ENCODE measurements around the gene SOX8.

Gene SOX8

GRCh38 chr16:981695-982144, at the start of gene SOX8:
Gene SOX8, plus strand, starts transcription at chr16:981770. Its CDS starts 153 bp downstream, at chr16:981923.
- Histone ChIP-seq H3K27me3 (ENCODE audit: insufficient read depth, low read length) (peaks cover 57% of the 10 kb centered on the region), H3K36me3 (ENCODE audit: insufficient read depth, low read depth, low read length) (no peaks in the 10 kb centered on the region), H3K9me3 (ENCODE audit: insufficient read depth, low read depth, low read length) (no peaks in the 10 kb centered on the region), H3K27ac (ENCODE audit: low read length) (no peak within 1 kb of the TSS), H3K4me1 (ENCODE audit: insufficient read depth, low read length) (no peaks in the 10 kb centered on the region; the same call in 1 of the 2 replicates), H3K9ac (ENCODE audit: low read depth, low read length) (no peak within 1 kb of the TSS), H3K4me3 (ENCODE audit: low read length) (peak within 1 kb of the TSS; percentile 57; the same call in 1 of the 2 replicates)

DNA sequence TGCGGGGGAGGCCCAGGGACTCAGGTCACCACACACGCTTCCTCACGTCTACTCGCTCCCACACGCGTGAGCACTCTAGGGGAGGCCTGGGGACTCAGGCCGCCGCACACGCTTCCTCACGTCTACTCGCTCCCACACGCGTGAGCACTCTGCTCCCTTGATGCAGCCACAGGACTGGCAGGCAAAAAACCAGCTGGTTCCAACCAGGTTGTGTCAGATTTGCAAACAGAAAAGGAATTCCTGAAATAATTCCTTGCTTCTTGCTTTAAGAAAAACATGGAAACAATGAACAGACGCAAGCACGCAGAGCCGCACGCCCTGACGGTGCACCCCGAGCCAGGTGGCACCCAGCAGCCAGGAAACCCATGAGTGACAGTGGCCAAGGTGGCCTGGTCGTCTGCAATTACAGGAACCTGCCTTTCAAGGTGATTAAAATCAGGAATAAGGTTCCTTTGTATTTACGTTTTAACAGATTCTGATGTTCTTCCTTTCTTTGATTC, 48.7 kb upstream of the SOX8 start:
- Histone ChIP-seq H3K36me3 (ENCODE audit: insufficient read depth, low read depth, low read length) (no peaks in the 10 kb centered on the region), H3K9ac (ENCODE audit: low read depth, low read length) (no peak overlapping the region), H3K4me1 (ENCODE audit: insufficient read depth, low read length) (no peaks in the 10 kb centered on the region; the same call in 1 of the 2 replicates), H3K27ac (ENCODE audit: low read length) (no peak overlapping the region), H3K27me3 (ENCODE audit: insufficient read depth, low read length) (peaks cover 12% of the 10 kb centered on the region; the same call in 1 of the 2 replicates), H3K4me3 (ENCODE audit: low read length) (no peak overlapping the region), H3K9me3 (ENCODE audit: insufficient read depth, low read depth, low read length) (no peaks in the 10 kb centered on the region)

- no peak overlapping the region for H3K4me3 ChIP-seq (ENCODE audit: low read length)
- peaks cover 12% of the 10 kb centered on the region; the same call in 1 of the 2 replicates for H3K27me3 ChIP-seq (ENCODE audit: insufficient read depth, low read length)
- no peak overlapping the region for H3K27ac ChIP-seq (ENCODE audit: low read length)
- no peaks in the 10 kb centered on the region for H3K36me3 ChIP-seq (ENCODE audit: insufficient read depth, low read depth, low read length)
- H3K9ac ChIP-seq (ENCODE audit: low read depth, low read length): no peak overlapping the region
- no peaks in the 10 kb centered on the region; the same call in 1 of the 2 replicates for H3K4me1 ChIP-seq (ENCODE audit: insufficient read depth, low read length)
- no peaks in the 10 kb centered on the region for H3K9me3 ChIP-seq (ENCODE audit: insufficient read depth, low read depth, low read length)
Observed at GRCh38 chr16:933581-933980, 48.0 kb upstream of the SOX8 start.

DNA sequence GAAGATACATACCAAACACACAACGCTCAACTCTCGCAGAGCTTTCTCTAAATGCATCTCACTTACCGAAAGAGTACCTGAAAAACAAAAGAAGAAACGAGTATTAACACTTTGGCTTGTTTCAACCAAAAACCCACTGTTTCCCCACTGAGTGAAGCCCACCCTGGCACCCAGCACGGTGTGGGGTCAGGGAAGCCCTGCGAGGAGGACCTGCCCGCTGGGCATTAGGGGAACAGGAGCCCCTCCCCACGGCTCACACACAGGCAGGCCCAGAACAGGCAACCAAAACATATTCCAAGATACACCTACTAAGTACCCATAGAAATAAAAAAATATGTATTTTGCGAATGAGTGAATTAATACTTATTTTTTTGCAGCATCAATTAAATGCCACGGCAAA, 47.4 kb upstream of the SOX8 start:
- Histone ChIP-seq H3K27ac (ENCODE audit: low read length) (no peak overlapping the region), H3K4me3 (ENCODE audit: low read length) (no peak overlapping the region), H3K36me3 (ENCODE audit: insufficient read depth, low read depth, low read length) (no peaks in the 10 kb centered on the region), H3K9me3 (ENCODE audit: insufficient read depth, low read depth, low read length) (no peaks in the 10 kb centered on the region), H3K4me1 (ENCODE audit: insufficient read depth, low read length) (no peaks in the 10 kb centered on the region; the same call in 1 of the 2 replicates), H3K27me3 (ENCODE audit: insufficient read depth, low read length) (peaks cover 7% of the 10 kb centered on the region; the same call in 1 of the 2 replicates), H3K9ac (ENCODE audit: low read depth, low read length) (no peak overlapping the region)

GRCh38 chr16:935684-936083, 45.9 kb upstream of the SOX8 start:
- no peaks in the 10 kb centered on the region for H3K27me3 ChIP-seq (ENCODE audit: insufficient read depth, low read length)

GRCh38 chr16:937311-937710, 44.3 kb upstream of the SOX8 start:
- no peaks in the 10 kb centered on the region for H3K36me3 ChIP-seq (ENCODE audit: insufficient read depth, low read depth, low read length)
- no peaks in the 10 kb centered on the region for H3K4me1 ChIP-seq (ENCODE audit: insufficient read depth, low read length)
- H3K27me3 ChIP-seq (ENCODE audit: insufficient read depth, low read length): no peaks in the 10 kb centered on the region
- no peak overlapping the region for H3K27ac ChIP-seq (ENCODE audit: low read length)
- H3K9ac ChIP-seq (ENCODE audit: low read depth, low read length): no peak overlapping the region
- H3K4me3 ChIP-seq (ENCODE audit: low read length): no peak overlapping the region
- peaks cover 9% of the 10 kb centered on the region; the same call in 1 of the 2 replicates for H3K9me3 ChIP-seq (ENCODE audit: insufficient read depth, low read depth, low read length)

More at GRCh38 chr16:935684-936083, 45.9 kb upstream of the SOX8 start:
- H3K9ac ChIP-seq (ENCODE audit: low read depth, low read length): no peak overlapping the region
- H3K36me3 ChIP-seq (ENCODE audit: insufficient read depth, low read depth, low read length): no peaks in the 10 kb centered on the region
- no peak overlapping the region for H3K4me3 ChIP-seq (ENCODE audit: low read length)
- H3K9me3 ChIP-seq (ENCODE audit: insufficient read depth, low read depth, low read length): no peaks in the 10 kb centered on the region
- H3K4me1 ChIP-seq (ENCODE audit: insufficient read depth, low read length): no peaks in the 10 kb centered on the region
- H3K27ac ChIP-seq (ENCODE audit: low read length): no peak overlapping the region

- H3K9ac ChIP-seq (ENCODE audit: low read depth, low read length): no peak overlapping the region
- H3K4me1 ChIP-seq (ENCODE audit: insufficient read depth, low read length): no peaks in the 10 kb centered on the region
- H3K9me3 ChIP-seq (ENCODE audit: insufficient read depth, low read depth, low read length): peaks cover 12% of the 10 kb centered on the region; the same call in 1 of the 2 replicates
- no peak overlapping the region for H3K4me3 ChIP-seq (ENCODE audit: low read length)
- H3K27me3 ChIP-seq (ENCODE audit: insufficient read depth, low read length): no peaks in the 10 kb centered on the region
- no peak overlapping the region for H3K27ac ChIP-seq (ENCODE audit: low read length)
- H3K36me3 ChIP-seq (ENCODE audit: insufficient read depth, low read depth, low read length): no peaks in the 10 kb centered on the region
Observed at GRCh38 chr16:937723-938122, 43.8 kb upstream of the SOX8 start.

DNA sequence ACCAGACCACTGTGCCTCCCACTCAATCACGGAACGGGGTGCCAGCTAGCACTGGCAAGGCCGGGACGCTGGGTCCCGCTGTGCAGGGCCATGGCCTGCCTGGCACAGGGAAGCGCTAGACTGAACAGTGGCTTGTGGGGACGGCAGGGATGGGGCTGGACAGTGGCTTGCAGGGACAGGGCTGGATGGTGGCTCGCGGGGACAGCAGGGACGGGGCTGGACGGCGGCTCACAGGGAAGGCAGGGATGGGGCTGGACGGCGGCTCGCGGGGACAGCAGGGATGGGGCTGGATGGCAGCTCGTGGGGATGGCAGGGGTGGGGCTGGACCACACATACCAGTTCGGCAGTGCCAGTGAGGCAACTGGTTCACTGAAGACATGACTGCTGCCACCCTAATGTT, 43.4 kb upstream of the SOX8 start:
- Histone ChIP-seq H3K27ac (ENCODE audit: low read length) (no peak overlapping the region), H3K9me3 (ENCODE audit: insufficient read depth, low read depth, low read length) (peaks cover 12% of the 10 kb centered on the region; the same call in 1 of the 2 replicates), H3K9ac (ENCODE audit: low read depth, low read length) (no peak overlapping the region), H3K4me3 (ENCODE audit: low read length) (no peak overlapping the region), H3K4me1 (ENCODE audit: insufficient read depth, low read length) (no peaks in the 10 kb centered on the region), H3K36me3 (ENCODE audit: insufficient read depth, low read depth, low read length) (no peaks in the 10 kb centered on the region), H3K27me3 (ENCODE audit: insufficient read depth, low read length) (no peaks in the 10 kb centered on the region)

GRCh38 chr16:938752-939151, 42.8 kb upstream of the SOX8 start:
- H3K9me3 ChIP-seq (ENCODE audit: insufficient read depth, low read depth, low read length): peaks cover 12% of the 10 kb centered on the region; the same call in 1 of the 2 replicates
- H3K4me1 ChIP-seq (ENCODE audit: insufficient read depth, low read length): no peaks in the 10 kb centered on the region
- no peak overlapping the region for H3K9ac ChIP-seq (ENCODE audit: low read depth, low read length)
- no peak overlapping the region for H3K27ac ChIP-seq (ENCODE audit: low read length)
- H3K4me3 ChIP-seq (ENCODE audit: low read length): no peak overlapping the region
- H3K27me3 ChIP-seq (ENCODE audit: insufficient read depth, low read length): no peaks in the 10 kb centered on the region
- no peaks in the 10 kb centered on the region for H3K36me3 ChIP-seq (ENCODE audit: insufficient read depth, low read depth, low read length)

GRCh38 chr16:939311-939710, 42.3 kb upstream of the SOX8 start:
- H3K4me1 ChIP-seq (ENCODE audit: insufficient read depth, low read length): no peaks in the 10 kb centered on the region
- H3K36me3 ChIP-seq (ENCODE audit: insufficient read depth, low read depth, low read length): no peaks in the 10 kb centered on the region

GRCh38 chr16:939941-940340, 41.6 kb upstream of the SOX8 start:
- no peak overlapping the region for H3K4me3 ChIP-seq (ENCODE audit: low read length)
- H3K9me3 ChIP-seq (ENCODE audit: insufficient read depth, low read depth, low read length): peaks cover 12% of the 10 kb centered on the region; the same call in 1 of the 2 replicates
- no peaks in the 10 kb centered on the region for H3K36me3 ChIP-seq (ENCODE audit: insufficient read depth, low read depth, low read length)
- no peaks in the 10 kb centered on the region for H3K27me3 ChIP-seq (ENCODE audit: insufficient read depth, low read length)
- no peaks in the 10 kb centered on the region for H3K4me1 ChIP-seq (ENCODE audit: insufficient read depth, low read length)
- H3K9ac ChIP-seq (ENCODE audit: low read depth, low read length): no peak overlapping the region
- no peak overlapping the region for H3K27ac ChIP-seq (ENCODE audit: low read length)

More at GRCh38 chr16:939311-939710, 42.3 kb upstream of the SOX8 start:
- Histone ChIP-seq H3K9ac (ENCODE audit: low read depth, low read length) (no peak overlapping the region), H3K27ac (ENCODE audit: low read length) (no peak overlapping the region), H3K9me3 (ENCODE audit: insufficient read depth, low read depth, low read length) (peaks cover 12% of the 10 kb centered on the region; the same call in 1 of the 2 replicates), H3K4me3 (ENCODE audit: low read length) (no peak overlapping the region), H3K27me3 (ENCODE audit: insufficient read depth, low read length) (no peaks in the 10 kb centered on the region)

DNA sequence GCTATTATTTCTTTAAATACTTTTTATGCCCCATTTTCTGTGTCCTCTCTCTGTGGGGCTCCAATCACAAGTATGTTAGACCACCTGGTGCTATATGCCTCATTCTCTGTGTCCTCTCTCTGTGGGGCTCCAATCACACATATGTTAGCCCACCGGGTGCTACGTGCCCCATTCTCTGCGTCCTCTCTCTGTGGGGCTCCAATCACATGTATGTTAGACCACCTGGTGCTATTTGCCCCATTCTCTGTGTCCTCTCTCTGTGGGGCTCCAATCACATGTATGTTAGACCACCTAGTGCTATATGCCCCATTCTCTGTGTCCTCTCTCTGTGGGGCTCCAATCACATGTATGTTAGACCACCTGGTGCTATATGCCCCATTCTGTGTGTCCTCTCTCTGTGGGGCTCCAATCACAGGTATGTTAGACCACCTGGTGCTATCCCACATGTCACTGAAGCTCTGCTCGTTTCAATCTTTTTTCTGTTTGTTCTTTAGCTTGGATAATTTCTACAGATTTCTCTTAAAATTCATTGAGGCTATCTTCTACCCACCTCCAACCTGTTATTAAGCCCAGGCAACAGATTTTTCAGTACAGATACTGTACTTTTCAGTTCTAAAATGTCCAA, 39.0 kb upstream of the SOX8 start:
- Histone ChIP-seq H3K9me3 (ENCODE audit: insufficient read depth, low read depth, low read length) (peaks cover 12% of the 10 kb centered on the region; the same call in 1 of the 2 replicates), H3K4me3 (ENCODE audit: low read length) (no peak overlapping the region), H3K27ac (ENCODE audit: low read length) (no peak overlapping the region), H3K9ac (ENCODE audit: low read depth, low read length) (no peak overlapping the region), H3K36me3 (ENCODE audit: insufficient read depth, low read depth, low read length) (no peaks in the 10 kb centered on the region), H3K4me1 (ENCODE audit: insufficient read depth, low read length) (no peaks in the 10 kb centered on the region), H3K27me3 (ENCODE audit: insufficient read depth, low read length) (no peaks in the 10 kb centered on the region)

All from iPS-20b (cell line).